WI38 (cell line): ENCODE data around the gene GAB3.
"Not testable (repeated sequence)": the region's sequence is repeated elsewhere in the genome, so short reads cannot be mapped to it uniquely, and the experiment has no call there.

Source experiments
- H3K4me3 ChIP-seq: 2 replicates; pipeline ENCODE4 v1.5.1; 2011; ENCODE audit warnings: low read depth, mild to moderate bottlenecking, control low read depth, low read length
- TF ChIP-seq, protein P1 (sequence below): IDR thresholded peaks from 2 replicates; pipeline ENCODE4 v1.5.1; 2012; ENCODE audit warnings: low read depth, mild to moderate bottlenecking, control low read depth, low read length

The GAB3 gene

DNA sequence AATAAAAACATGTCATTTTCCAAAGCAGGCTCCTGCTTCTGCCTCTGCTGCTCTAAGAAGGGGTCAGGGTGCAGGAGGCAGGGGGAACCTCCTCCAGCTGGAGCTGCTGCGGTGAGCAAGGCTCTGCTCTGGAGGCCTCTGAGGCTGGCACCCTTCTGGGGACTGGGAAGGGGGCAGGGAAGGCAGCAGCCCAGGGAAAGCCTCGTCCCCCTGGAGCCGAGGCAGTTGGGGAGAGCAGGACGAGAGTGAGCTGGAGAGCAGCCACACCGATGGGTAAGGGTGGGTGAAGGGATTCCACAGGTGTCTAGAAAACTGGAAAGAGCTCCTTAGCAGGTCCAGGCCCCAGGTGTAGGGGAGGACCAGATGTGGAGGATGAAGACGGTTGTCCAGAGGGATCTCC is 95.5 kb downstream of the GAB3 start:
- TF ChIP-seq, protein P1, sequence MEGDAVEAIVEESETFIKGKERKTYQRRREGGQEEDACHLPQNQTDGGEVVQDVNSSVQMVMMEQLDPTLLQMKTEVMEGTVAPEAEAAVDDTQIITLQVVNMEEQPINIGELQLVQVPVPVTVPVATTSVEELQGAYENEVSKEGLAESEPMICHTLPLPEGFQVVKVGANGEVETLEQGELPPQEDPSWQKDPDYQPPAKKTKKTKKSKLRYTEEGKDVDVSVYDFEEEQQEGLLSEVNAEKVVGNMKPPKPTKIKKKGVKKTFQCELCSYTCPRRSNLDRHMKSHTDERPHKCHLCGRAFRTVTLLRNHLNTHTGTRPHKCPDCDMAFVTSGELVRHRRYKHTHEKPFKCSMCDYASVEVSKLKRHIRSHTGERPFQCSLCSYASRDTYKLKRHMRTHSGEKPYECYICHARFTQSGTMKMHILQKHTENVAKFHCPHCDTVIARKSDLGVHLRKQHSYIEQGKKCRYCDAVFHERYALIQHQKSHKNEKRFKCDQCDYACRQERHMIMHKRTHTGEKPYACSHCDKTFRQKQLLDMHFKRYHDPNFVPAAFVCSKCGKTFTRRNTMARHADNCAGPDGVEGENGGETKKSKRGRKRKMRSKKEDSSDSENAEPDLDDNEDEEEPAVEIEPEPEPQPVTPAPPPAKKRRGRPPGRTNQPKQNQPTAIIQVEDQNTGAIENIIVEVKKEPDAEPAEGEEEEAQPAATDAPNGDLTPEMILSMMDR, result no peak

DNA sequence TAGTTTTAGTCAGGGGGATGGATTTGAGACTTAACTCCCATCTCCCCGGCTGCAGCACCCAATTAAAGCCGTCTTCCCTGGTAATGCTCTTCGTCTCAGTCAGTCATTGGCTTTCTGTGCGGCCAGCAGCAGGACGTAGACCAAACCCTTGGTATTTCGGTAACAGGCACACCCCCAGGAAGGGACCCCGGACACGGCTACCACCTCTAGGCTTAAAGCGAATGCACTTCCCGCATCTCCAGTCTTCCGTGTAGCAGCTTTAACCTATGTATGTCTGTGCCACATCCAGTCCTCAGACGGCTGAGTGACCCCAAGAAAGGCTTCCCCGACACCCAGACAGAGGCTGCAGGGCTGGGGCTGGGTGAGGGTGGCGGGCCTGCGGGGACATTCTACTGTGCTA is 96.0 kb downstream of the GAB3 start:
- TF ChIP-seq, protein P1, result no peak
- no peak overlapping the region for H3K4me3 ChIP-seq

More for the DNA sequence above, 95.5 kb downstream of the GAB3 start:
- no peak overlapping the region for H3K4me3 ChIP-seq

DNA sequence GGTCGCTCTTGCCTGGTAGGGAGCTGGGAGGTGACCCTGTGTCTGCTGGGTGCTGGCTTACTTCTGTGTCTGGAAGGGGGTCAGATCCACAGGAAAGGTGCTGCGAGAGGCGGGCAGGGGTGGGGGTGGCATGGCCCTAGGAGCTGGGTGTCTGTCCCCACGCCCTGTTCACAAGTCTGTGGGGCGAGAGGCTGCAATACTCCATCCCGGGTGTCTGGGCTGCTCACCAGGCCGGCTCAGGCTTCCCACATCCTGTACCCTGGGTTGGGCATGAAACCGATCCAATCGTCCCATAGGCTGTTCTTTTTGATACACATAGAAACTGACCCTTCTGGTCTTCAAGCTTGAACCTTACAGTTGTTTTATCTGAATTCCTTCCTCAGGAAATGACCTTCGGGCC is 96.5 kb downstream of the GAB3 start:
- TF ChIP-seq, protein P1, result no peak
- no peak overlapping the region for H3K4me3 ChIP-seq

DNA sequence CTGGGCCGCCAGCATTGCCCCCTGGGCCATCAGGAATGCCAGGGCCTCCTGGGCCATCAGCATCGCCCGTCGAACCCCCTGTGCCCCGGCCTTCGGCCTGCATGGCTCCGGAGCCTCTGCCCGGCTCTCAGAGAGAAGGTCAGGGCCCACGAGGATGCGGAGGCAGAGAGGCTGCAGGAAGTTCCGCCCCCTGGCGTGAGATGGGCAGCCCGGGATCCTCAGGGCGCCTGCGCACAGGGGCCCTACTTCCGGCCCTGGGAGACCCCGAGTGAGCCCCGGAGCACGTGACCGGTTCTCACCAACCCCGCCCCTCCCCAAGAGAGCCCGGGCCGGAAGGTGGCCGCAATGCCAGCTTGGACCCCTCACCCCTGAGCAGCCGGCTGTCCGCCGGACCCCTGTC is 97.5 kb downstream of the GAB3 start, which contains the start of gene CTAG2:
CTAG2 (minus strand) TSS at position 167 of the 400 bp plus-strand sequence; CDS start at position 103, 64 bp downstream.
- H3K4me3 ChIP-seq, result not testable (repeated sequence)

DNA sequence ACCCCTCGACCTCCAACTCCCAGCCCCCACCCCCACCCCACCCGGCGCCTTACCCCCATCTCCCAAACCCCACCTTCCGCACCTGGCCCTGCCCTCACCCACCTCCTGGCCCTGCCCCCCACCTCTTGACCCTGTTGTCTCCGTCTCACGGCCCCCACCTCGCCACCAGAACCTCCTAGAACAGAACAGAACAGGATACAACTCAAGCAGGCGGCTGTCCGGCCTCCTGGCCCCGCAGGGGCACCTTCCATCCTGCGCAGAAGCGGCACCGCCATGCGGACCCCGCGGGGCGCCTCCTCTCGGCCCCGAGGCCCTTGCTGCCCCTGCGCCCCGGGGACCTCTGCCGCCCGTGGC is 97.9 kb downstream of the GAB3 start:
- TF ChIP-seq, protein P1, result no peak
- no peak overlapping the region for H3K4me3 ChIP-seq

DNA sequence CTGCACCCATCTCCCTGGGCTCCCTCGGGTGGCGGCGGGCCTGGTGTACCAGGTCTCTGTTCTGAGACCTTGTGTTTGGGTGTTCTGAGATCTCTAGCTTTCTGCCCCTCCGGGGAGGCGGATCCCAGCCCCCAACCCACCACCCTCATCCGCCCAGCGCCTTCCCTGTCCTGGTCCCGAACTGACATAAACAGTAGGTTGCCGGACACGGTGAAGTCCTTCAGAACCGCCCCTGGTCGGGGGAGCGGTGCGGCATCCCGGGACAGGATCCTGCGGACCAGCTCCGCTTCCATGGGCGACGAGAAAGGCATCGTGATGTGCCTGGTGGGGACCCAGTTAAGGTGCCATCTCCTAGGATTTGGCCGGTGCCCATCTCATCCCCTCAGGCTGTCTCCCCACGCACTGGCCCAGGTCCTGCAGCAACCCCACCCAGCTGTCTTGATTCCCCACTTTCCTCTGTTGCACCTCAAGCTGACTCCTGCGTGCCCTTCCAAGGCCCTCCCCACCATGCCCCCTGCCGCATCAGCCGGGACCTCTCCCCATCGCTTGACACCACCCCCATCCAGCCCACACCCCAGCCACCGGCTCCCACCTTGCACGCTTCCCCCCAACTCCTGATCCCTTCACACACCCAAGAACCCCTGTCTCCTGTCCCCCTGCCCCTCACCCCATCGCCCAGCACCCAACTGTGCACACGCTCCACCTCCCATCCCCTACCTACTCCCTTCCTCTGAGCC is 98.4 kb downstream of the GAB3 start:
- no peak overlapping the region for H3K4me3 ChIP-seq
- TF ChIP-seq, protein P1, result no peak

DNA sequence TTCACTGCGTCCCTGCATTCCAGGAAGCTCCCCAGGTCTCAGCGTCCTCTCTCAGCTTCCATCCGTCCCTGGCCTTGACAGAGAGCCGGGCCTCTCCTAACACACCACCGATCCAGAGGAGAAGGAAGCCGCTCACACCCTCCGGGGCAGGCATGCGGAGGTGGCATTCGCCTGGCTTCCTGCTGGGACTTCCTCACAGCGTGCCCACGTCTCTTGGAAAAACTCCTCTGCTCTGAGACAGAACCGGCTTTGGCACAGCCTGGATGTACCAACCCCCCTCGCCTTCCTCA is 100.7 kb downstream of the GAB3 start:
- H3K4me3 ChIP-seq, result no peak overlapping the region
- TF ChIP-seq, protein P1, result no peak
